ENCODE measurements around the gene LILRB3. TPM values are rescaled to one million over a fixed set of nuclear protein-coding genes. Genes with fewer than 3 reads are reported as not detected.
"Not testable (repeated sequence)": the region's sequence is repeated elsewhere in the genome, so short reads cannot be mapped to it uniquely, and the experiment has no call there.

The LILRB3 gene
- polyA plus RNA-seq, 4 donors = 0.47 to 2.2 (median 1.3) TPM

GRCh38 chr19:54243809-54244208, 21.0 kb upstream of the LILRB3 start:
- DNase-seq (ENCODE audit: low read depth in 4 of 4, low spot score in 2 of 4) = not testable (repeated sequence)

GRCh38 chr19:54242646-54243045, 19.8 kb upstream of the LILRB3 start, which contains the start of gene LILRA6:
Gene LILRA6 (minus strand): TSS chr19:54242790.
- DNase-seq (ENCODE audit: low read depth in 4 of 4, low spot score in 2 of 4) = not testable (repeated sequence)

GRCh38 chr19:54242234-54242633, 19.4 kb upstream of the LILRB3 start:
- not testable (repeated sequence) for DNase-seq (ENCODE audit: low read depth in 4 of 4, low spot score in 2 of 4)

GRCh38 chr19:54240372-54241336, 17.8 kb upstream of the LILRB3 start:
- not testable (repeated sequence) for DNase-seq (ENCODE audit: low read depth in 4 of 4, low spot score in 2 of 4)

- DNase-seq (ENCODE audit: low read depth in 4 of 4, low spot score in 2 of 4) = not testable (repeated sequence)
Measured at GRCh38 chr19:54239491-54240371, 16.9 kb upstream of the LILRB3 start.

- no peak for DNase-seq (ENCODE audit: low read depth in 4 of 4, low spot score in 2 of 4)
Measured at GRCh38 chr19:54233941-54234340, 11.1 kb upstream of the LILRB3 start.

- peak in 3 of 4 donors; percentile 51 to 73 (median 58) for DNase-seq (ENCODE audit: low read depth in 4 of 4, low spot score in 2 of 4)
Measured at GRCh38 chr19:54231077-54231931, 8.5 kb upstream of the LILRB3 start.

GRCh38 chr19:54230031-54230430, 7.2 kb upstream of the LILRB3 start:
- no peak for DNase-seq (ENCODE audit: low read depth in 4 of 4, low spot score in 2 of 4)

GRCh38 chr19:54229146-54229545, 6.3 kb upstream of the LILRB3 start:
- no peak for DNase-seq (ENCODE audit: low read depth in 4 of 4, low spot score in 2 of 4)

- DNase-seq (ENCODE audit: low read depth in 4 of 4, low spot score in 2 of 4) = not testable (repeated sequence)
Measured at GRCh38 chr19:54224619-54225018, 1.8 kb upstream of the LILRB3 start.

- not testable (repeated sequence) for DNase-seq (ENCODE audit: low read depth in 4 of 4, low spot score in 2 of 4)
Measured at GRCh38 chr19:54223937-54224281, 1.1 kb upstream of the LILRB3 start.

- DNase-seq (ENCODE audit: low read depth in 4 of 4, low spot score in 2 of 4) = not testable (repeated sequence)
Measured at GRCh38 chr19:54223277-54223936, 600 bp upstream of the LILRB3 start.

GRCh38 chr19:54221947-54222346, 860 bp downstream of the LILRB3 start:
- DNase-seq (ENCODE audit: low read depth in 4 of 4, low spot score in 2 of 4) = not testable (repeated sequence)

- not testable (repeated sequence) for DNase-seq (ENCODE audit: low read depth in 4 of 4, low spot score in 2 of 4)
Measured at GRCh38 chr19:54219702-54220101, 3.1 kb downstream of the LILRB3 start.

GRCh38 chr19:54218960-54219661, 3.7 kb downstream of the LILRB3 start:
- DNase-seq (ENCODE audit: low read depth in 4 of 4, low spot score in 2 of 4) = no peak

GRCh38 chr19:54218259-54218658, 4.5 kb downstream of the LILRB3 start:
- no peak for DNase-seq (ENCODE audit: low read depth in 4 of 4, low spot score in 2 of 4)

- DNase-seq (ENCODE audit: low read depth in 4 of 4, low spot score in 2 of 4) = not testable (repeated sequence)
Measured at GRCh38 chr19:54217517-54218247, 5.1 kb downstream of the LILRB3 start.

GRCh38 chr19:54216869-54217268, 5.9 kb downstream of the LILRB3 start:
- DNase-seq (ENCODE audit: low read depth in 4 of 4, low spot score in 2 of 4) = no peak

Measured in left renal cortex interstitium (tissue), 4 donors.